Hematopoietic multipotent progenitor cell treated with erythropoietin and hydrocortisone succinate and interleukin-3 and kit ligand, for 15 days (in vitro differentiated cells): ENCODE data around the gene ESRRA.

ENCODE experiments used
- DNase-seq: peaks from one replicate; pipeline ENCODE4 v3.0.0-alpha.2; 2015; ENCODE audit warnings: low spot score

ESRRA gene

DNA sequence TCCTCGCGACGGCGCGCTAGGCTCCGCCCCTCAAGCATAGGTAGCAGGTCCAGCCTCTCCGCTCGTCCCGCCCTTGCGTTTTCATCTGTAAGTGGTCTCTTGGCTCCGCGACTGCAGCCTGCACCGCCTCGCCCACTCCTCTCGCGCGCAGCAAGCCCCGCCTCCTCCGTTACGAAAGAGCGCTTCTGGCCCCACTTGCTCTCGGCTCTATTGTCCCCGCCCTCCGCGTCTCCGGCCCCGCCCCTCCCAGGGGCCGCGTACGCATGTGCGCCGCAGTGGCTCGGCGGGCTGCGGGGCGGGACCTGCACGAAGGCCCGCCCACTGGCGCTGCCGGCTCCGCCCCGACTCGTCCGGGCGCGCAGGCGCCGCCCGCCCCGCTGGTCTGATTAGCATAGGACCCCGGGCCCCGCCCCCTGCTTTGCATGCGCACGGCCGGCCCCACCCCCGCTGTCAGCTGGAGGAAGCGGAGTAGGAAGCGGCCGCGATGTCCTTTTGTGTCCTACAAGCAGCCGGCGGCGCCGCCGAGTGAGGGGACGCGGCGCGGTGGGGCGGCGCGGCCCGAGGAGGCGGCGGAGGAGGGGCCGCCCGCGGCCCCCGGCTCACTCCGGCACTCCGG is at the start of gene ESRRA:
Gene ESRRA (plus strand): TSS at position 450 of the 616 bp plus-strand sequence. CDS start 1,656 bp downstream, outside the sequence.
- DNase-seq, result peak; percentile 98

- no peak for DNase-seq
These were observed 49.0 kb upstream of the ESRRA start for GRCh38 chr11:64256300-64256699.

GRCh38 chr11:64258356-64258755 is 47.0 kb upstream of the ESRRA start:
- DNase-seq, result no peak

DNA sequence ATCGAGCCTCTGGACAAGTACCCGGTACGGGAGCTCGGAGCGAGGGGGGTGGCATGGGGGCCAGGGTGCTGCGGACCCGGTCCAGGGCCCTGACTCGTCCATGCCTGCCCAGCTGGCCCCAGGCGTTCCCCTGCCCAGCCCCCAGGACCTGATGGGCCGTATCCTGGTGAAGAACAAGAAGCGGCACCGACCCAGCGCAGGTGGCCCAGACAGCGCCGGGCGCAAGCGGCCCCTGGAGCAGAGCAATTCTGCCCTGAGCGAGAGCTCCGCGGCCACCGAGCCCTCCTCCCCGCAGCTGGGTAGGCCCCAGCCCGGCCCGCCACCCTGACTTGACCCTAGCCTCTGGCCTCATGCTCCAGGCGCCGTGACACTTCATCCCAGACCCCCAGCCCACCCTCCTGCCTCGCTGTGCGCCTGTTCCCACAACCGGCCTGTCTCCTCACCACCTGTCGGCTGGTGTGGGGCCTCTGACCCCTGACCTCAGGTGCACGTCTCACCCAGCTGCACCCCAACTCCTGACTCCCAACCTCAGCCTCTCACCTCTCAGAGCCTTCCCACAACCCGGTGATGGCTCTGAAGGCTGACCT is 46.3 kb upstream of the ESRRA start:
- DNase-seq, result no peak

DNA sequence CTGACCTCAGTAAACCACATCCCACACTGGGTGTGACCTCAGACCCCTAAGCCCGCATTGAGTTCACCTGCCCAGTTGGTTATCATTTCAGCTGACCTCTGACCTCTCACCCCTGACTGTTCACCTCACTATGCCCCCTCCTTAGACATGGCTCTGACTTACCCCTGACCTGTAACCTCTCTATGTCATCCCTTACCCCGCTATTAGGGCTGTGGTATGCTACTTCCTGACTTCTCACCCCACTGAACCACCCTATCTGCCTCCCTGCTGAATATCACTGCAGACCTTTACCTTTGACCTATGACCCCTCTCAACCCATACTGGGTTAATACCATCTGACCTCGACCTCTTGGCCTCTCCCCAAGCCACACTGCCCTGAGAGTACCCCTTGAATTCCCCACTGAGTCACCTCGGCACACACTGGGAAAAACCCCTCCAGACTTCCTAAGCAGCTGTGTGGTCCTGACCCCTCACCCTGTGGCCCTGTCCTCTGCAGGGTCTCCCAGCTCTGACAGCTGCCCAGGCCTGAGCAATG is 45.7 kb upstream of the ESRRA start:
- DNase-seq, result no peak

GRCh38 chr11:64260147-64260708 is 45.1 kb upstream of the ESRRA start:
- DNase-seq, result no peak

GRCh38 chr11:64261556-64262080 is 43.7 kb upstream of the ESRRA start:
- DNase-seq, result no peak

- no peak for DNase-seq
These were observed 42.9 kb upstream of the ESRRA start for GRCh38 chr11:64262271-64263002.

GRCh38 chr11:64263021-64263946 is 42.0 kb upstream of the ESRRA start:
- no peak for DNase-seq

DNA sequence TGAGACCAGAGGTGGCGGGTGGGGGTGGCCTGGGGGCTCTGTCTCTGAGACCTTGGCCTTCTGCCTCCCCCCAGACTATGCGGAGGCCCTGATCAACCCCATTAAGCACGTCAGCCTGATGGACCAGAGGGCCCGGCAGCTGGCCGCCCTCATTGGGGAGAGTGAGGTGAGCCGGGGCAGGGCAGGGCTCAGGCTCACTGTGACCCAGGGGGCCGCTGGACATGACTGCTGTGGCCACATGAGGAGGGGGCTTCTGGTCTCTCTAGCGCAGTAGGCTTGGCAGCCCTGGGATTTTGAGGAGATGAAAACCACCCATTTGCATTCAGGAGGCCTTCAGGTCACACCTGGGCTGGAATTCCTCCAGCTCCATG is 41.4 kb upstream of the ESRRA start:
- DNase-seq, result no peak

DNA sequence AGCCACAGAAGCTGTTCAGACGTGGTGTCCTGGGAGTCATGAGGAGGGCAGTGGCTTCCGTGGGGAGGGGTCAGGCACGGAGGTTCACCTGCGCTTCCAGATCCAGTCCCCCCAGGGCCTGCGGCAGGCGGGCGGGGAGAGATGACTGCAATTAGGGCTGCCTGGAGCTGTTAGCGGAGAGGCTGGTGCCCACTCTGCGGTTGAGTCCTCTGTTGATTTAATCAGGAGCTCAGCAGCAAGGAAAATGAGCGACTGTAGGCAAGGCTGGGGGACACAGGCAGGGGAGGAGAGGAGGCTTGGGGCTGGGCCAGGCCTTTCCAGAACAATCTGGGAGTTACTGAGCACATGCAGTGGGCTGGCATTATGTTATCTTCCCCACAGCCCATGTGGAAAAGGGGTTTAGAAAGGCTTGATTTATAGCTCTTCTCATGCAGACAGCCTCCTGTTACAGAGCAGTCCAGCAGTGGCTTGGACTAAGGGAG is 40.9 kb upstream of the ESRRA start:
- no peak for DNase-seq

- DNase-seq, result no peak
These were observed 39.9 kb upstream of the ESRRA start for GRCh38 chr11:64265176-64266160.

DNA sequence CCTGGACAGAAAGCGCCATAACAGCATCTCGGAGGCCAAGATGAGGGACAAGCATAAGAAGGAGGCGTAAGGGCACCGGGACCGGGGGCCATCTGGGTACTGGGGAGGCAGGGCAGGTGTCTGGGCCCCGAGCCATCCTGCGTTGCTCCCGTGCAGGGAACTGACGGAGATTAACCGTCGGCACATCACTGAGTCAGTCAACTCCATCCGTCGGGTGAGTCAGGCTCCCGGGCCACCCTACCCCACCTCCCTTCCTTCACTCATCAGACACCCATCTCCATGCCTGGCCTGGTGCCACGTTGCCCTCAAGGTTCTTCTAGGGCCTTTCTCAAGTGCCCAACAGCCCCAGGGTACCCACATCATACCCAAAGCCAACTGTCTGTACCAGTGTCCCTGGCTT is 39.0 kb upstream of the ESRRA start:
- DNase-seq, result no peak

GRCh38 chr11:64267207-64267945 is 37.9 kb upstream of the ESRRA start:
- DNase-seq, result no peak

DNA sequence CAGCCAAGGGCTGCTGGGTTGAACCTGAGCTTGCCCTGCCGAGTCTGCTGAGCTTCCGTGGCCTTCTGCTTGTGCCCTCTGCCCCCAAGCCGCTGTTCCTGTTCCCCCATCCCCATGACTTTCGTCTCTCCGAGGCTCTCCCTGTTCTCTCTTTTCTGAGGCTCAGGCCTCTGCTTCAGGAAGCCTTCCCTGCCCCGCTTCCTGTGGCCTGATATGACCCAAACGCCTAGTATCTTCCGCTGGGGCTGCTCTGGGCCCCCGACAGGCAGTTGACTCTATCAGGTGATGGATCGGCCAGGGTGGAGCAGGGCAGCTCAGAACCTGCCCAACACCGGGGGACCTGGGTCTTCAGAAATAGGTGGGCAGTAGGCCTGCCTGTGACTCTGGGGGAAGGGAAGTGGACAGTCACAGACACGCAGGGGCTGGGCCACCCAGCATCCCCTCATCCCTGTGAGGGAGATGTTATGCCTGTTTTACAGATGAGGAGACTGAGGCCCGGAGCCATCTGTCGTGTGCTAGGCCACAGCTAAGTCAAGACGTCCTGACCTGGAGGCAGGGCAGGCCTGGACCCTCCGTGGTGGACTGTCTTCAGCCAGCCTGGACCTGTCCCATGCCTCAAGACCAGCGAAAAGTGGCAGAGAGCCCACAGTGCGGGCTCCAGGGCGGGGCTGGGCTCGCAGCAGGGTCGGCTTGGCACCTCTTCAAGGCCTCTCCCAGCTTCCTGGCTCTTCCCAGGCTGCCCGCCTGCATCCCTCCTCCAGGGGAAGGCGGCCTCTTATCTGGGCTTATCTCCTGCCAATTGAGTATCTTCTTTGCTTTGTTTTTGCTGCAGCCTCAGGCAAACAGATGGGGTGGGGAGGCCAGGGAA is 37.1 kb upstream of the ESRRA start:
- DNase-seq, result no peak

DNA sequence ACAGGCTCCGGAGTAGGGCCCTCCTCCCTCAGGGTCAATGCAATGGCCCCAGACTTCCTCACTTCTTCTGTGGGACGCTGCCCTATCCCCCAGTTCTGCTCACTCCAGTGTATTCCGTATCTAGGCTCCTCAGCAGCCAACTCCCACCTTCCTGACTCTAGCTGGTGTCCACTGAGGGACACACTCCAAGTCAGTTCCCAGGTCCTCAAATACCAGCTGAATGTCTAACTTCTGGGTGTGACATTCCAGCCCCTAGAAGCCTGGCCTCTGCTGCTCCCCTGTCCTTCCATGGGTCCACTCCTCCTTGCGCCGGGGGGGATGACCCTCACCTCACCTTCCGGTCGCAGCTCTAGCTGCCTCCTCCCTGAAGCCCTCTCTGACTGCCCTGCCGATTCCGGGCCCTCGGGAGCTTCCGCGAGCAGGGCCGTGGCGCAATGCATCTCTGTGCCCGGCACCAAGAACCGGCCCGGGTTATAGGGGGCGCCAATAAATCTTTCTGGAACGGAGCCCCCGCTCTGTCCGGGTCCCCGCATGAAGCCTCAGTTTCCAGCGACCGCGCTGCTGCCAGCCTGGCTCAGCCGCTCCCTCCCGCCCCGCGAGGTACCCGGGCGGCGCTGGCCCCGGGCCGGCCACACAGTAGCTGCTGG is 36.3 kb upstream of the ESRRA start:
- DNase-seq, result peak; percentile 29

- peak; percentile 98 for DNase-seq
These were observed 35.6 kb upstream of the ESRRA start for GRCh38 chr11:64269540-64270220.
